ENCODE results near the gene TGFB1I1.

Gene TGFB1I1

GRCh38 chr16:31453255-31454204, 18.4 kb upstream of the TGFB1I1 start:
- DNase-seq = no peak

DNA sequence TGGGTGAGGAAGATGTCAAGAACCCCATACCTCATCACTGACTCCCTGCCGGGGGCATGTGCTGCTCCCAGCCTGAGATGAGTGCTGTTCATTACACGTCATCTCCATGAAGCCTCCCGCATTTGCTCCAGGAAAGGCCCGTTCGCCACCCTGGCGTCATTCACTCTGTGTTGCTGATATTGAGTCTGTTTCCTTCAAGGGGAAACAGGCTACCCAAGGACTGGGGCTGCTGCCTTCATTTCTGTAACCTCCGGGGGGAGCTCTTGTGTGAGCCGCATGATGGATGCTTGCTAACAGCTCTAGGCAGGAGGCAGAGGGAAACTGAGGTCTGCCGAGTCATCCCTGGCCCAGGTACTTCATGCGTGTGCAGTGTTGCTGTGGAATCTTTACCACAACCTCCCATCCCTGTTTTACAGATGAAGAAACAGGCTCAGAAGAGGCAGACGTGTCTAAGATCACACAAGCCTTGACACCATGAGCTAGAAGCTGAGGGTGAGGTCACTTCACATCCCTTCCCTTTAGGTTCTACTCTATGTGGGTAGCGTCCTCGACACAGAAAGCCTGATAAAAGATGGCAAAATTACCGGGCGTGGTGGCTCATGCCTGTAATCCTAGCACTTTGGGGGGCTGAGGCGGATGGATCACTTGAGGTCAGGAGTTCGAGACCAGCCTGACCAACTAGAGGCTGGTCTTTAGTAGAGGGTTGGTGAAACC, 16.2 kb upstream of the TGFB1I1 start:
- no peak for DNase-seq

GRCh38 chr16:31456988-31457360, 15.0 kb upstream of the TGFB1I1 start:
- no peak for DNase-seq

DNA sequence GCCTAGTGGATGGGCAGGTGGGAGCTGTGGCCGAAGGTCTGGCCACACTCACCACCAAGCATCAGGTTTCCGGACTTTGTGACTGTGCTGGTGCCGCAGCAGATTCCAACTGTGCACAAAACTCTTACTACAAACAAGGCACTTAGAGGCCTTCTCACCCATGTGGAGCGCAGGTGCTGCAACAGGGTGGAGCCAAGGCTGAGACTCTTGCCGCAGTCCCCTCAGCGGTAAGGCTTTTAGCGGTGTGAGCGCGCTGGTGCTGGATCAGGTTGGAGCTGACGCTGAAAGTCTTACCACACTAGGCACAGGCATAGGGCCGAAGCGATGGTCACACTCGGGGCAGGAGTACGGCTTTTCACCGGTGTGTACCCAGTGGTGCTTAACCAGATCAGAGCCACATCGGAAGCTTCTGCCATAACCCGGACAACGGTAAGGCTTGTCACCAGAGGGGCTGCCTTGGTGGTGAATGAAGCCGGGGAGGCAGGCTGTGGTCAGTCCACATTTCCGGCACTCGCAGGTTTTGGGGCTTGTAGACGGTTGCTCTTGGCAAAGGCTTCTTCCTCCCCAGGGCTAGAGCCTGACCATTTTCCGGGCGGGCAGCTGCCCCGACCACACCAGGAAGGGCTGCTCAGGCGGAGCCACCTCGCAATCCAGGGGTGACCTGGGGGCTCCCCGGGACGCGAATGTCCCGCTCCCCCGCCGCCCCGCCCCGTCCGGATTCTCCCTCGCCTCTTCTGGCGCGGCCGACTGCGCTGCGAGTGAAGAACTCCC, 13.7 kb upstream of the TGFB1I1 start:
- no peak for DNase-seq

GRCh38 chr16:31458844-31459686, 12.9 kb upstream of the TGFB1I1 start, which contains the start of gene ARMC5:
Gene ARMC5 (plus strand): TSS chr16:31459501. CDS start chr16:31459525, 24 bp downstream.
- DNase-seq = peak; percentile 95

DNA sequence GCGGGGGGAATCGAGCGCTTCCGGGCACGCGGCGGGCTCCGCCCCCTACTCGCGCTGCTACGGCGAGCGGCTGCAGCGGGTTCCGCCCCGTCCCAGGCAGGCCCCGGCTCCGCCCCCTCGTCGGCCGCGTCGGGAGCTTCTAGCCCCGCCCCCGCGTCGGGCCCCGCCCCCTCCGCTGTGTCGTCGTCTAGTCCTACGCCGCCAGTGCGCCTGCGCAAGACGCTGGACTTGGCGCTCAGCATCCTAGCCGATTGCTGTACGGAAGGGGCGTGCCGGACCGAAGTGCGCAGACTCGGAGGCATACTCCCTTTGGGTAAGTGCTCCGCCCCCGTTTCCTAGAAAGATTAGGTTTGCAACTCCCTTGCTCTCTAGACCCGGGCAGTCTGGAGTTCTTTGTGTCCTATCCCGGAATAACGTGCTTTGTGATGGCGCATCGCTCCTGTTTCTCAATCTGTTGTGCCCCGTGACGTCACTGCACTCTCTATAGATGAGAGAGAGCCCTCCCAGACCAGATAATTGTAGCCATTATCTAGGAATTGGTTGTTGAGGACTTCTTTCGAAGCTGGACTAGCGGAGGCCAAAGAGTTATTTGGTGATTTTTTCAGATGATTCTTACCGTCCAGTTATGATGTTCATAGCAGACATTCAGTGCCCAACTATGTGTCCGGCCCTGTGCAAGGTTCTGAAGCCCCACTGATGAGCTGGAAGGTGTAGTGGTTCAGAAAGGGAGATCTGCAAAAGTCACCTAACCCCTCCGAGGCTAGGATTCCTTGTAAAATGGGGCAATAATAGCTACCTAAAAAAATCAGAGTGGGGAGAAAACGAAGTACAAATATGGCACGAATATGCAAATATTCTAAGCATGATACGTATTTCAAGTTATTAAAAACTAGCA, 12.0 kb upstream of the TGFB1I1 start:
- peak; percentile 98 for DNase-seq

- no peak for DNase-seq
These were observed 11.4 kb upstream of the TGFB1I1 start for GRCh38 chr16:31460582-31461002.

GRCh38 chr16:31461201-31461920, 10.6 kb upstream of the TGFB1I1 start:
- DNase-seq = no peak

GRCh38 chr16:31461921-31462804, 9.8 kb upstream of the TGFB1I1 start:
- DNase-seq = no peak

- DNase-seq = no peak
These were observed 7.6 kb upstream of the TGFB1I1 start for GRCh38 chr16:31464348-31464769.

- DNase-seq = no peak
These were observed 7.1 kb upstream of the TGFB1I1 start for GRCh38 chr16:31464781-31465260.

DNA sequence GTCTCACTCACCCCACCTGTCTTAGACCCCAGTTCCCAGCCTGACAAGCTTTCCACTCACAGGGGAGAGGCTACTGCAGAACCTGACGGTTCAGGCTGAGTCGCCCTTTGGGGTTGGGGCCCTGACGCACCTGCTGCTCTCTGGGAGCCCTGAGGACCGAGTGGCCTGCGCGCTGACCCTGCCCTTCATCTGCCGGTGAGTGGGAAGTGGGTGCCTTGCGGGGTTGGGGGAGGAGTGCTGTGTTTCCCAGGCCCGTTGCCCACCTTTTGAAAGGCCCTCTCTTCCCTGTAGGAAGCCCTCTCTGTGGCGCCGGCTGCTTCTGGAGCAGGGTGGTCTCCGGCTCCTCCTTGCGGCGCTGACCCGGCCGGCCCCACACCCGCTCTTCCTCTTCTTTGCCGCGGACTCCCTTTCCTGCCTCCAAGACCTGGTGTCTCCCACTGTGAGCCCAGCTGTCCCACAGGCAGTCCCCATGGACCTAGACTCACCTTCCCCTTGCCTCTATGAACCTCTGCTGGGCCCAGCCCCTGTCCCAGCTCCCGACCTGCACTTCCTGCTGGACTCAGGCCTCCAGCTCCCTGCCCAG, 6.1 kb upstream of the TGFB1I1 start:
- DNase-seq = no peak

- no peak for DNase-seq
These were observed 5.5 kb upstream of the TGFB1I1 start for GRCh38 chr16:31466381-31466841.

DNA sequence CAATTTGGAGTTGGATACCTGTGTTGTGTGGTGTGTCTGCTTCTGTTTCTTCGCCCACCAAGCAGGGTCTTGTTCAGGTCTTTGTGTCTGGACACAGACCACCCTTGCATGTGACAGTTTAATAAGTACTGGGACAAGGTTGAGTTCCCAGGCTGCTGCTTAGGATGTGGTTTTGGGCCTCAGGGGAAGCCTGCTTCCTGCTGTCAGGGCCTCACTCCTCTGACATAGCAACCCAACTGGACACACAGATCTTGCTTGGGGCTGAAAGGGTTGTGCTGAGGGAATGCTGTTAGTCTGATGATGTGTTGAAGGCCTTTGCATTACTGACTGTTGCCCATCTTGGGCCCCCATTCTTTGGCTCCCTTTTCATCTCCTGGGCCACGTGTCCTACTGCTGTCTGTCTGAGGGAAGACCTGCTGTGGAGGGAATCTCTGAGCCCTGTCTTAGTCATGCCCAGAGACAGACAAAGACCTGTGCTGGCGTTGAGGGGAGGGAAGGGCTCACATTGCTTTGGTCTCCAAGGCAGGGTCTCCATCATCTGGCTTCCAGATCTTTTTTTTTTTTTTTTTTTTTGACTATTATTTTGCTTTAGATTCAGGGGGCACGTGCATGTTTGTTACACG, 4.7 kb upstream of the TGFB1I1 start:
- no peak for DNase-seq

DNA sequence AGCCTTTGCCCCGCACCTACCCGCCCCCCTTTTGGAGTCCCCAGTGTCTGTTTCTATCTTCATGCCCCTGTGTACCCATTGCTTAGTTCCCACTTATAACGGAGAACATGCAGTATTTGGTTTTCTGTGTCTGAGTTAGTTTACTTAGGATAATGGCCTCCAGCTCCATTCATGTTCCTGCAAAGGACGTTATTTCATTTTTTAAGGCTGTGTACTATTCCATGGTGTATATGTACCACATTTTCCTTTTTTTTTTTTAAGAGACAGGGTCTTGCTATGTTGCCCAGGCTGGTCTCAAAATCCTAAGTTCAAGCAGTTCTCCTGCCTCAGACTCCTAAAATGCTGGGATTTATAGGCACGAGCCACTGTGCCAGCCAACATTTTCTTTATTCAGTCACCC, 4.1 kb upstream of the TGFB1I1 start:
- DNase-seq = no peak

- no peak for DNase-seq
These were observed 1.3 kb upstream of the TGFB1I1 start for GRCh38 chr16:31470615-31471014.

- DNase-seq = no peak
These were observed 594 bp upstream of the TGFB1I1 start for GRCh38 chr16:31471241-31471874.

Measured in NCI-H774 (cell line).